Stimulated activated CD8-positive, alpha-beta memory T cell treated with anti-CD3 and anti-CD28 coated beads, Interleukin-4, amount 100 ng/mL, for 4 hours (primary cell): ENCODE results near the gene SERPINH1.

Source experiments
- DNase-seq, 2 donors: peaks; one replicate each; pipeline ENCODE4 v3.0.0-alpha.2; 2020; ENCODE audit warnings: low read depth in 2 of 2, low spot score in 1 of 2

SERPINH1 gene

GRCh38 chr11:75594211-75594610 is 32.2 kb downstream of the SERPINH1 start:
- no peak for DNase-seq

- DNase-seq: no peak
Measured at GRCh38 chr11:75595429-75595828, 33.4 kb downstream of the SERPINH1 start.

GRCh38 chr11:75596914-75597313 is 34.9 kb downstream of the SERPINH1 start:
- no peak for DNase-seq

DNA sequence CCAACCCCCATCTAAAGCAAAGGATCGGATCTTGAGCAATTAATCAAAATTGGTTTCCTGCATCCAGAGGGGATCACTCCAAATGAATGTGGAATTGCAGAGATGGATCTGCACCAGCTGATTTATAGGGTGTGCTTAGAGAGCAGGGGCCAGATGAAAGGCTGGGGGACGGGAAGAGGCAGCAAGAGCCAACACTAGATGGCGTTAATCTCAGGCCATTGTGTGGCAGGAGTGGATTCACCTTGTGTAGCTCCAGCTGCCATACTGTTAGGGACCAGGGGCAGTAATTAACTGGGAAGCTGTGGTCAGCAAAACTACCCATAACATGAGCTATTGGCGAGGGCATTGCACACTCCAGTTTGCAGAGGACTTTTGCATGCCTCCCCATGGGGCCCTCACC is 35.6 kb downstream of the SERPINH1 start:
- DNase-seq: no peak

DNA sequence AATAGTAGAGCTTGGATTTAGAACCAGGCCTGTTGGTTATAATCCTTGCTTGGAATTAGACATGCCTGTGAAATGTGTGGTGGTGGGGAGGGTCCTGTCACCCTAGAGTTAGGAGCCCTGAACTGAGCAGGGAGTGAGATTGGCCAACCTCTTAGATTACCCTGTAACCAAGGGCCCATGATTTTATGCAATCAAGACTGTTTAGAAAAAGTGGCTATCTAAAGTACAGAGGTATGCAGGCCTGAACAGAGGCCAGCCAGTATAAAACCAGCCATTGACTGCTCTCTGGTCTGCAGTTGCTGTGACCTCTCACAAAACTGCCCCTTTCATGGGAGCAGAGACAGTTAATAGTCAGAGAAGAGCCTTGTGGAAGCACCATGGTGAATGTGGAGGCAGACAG is 36.2 kb downstream of the SERPINH1 start:
- no peak for DNase-seq

- no peak for DNase-seq
Measured at GRCh38 chr11:75598900-75599299, 36.8 kb downstream of the SERPINH1 start.

GRCh38 chr11:75600356-75600755 is 38.3 kb downstream of the SERPINH1 start:
- DNase-seq: no peak

DNA sequence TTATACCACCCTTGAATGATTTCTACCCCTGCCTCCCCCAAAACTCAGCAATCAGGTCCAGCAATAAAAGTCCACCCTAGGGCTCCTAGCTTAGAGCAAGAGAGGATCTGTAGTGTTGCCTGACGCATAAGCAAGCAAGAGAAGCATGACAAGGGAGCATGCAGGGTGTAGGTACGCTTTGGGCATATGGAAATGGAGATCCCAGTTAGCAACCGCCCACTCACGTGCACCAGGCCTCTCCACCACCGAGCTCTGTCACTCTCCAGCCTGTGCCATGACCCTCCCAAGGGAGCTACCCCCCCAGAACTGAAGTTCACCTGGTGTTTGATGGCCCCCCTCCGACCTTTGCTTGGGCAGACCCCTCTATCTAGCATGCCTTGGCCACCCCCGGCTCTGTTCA is 39.4 kb downstream of the SERPINH1 start:
- DNase-seq: no peak

- no peak for DNase-seq
Measured at GRCh38 chr11:75602951-75603350, 40.9 kb downstream of the SERPINH1 start.

- DNase-seq: no peak
Measured at GRCh38 chr11:75603791-75604736, 42.0 kb downstream of the SERPINH1 start.

DNA sequence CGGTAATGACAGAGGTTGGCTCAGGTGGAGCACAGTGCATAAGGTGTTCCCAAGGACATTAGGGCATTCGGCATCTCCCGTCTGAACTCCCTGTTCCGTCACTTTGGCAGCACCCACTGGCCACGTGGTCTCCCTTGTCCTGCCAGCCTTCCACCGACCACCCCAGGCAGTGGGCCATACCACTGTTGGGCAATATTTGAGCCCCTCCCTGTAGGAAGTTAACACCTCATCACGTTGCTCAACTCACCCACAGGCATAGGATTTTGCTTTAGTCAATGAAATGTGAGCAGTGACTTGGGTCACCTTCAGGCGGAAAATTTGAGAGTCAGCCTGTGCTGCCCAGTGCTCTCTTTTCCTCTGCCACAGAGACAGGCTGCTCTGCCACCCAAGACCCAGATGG is 44.0 kb downstream of the SERPINH1 start:
- no peak for DNase-seq

- DNase-seq: no peak
Measured at GRCh38 chr11:75611823-75612222, 49.8 kb downstream of the SERPINH1 start.

DNA sequence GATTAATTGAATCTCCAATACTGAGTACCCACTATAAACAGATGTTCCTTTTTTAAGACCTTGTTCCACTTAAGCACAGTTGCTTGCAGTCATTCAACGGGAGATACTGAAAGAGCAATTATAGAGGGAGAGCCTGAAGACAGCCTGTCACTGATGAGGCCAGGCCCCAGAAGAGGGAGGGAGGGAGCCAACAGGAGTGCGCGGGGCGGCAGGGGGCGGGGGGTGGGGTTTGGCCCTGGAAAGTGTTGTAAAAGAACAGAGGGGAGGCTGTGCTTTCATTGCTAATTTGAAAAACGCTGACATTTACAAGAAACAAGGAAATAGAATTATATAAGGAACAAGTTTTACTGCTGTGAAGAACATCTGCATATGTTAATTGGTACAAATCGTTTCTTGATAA is 53.7 kb downstream of the SERPINH1 start:
- DNase-seq: no peak

- DNase-seq: no peak
Measured at GRCh38 chr11:75616281-75616680, 54.2 kb downstream of the SERPINH1 start.
